ENCODE measurements around the gene SHMT2. TPM values are rescaled to one million over a fixed set of nuclear protein-coding genes. Genes with fewer than 3 reads are reported as not detected.

The SHMT2 gene
- total RNA-seq, 1 experiment from 2014 or later, result 293 TPM

GRCh38 chr12:57196956-57197355 is 32.6 kb upstream of the SHMT2 start:
- no peak for DNase-seq (ENCODE audit: low read depth)

- DNase-seq (ENCODE audit: low read depth), result no peak
Observed at GRCh38 chr12:57198329-57198728, 31.2 kb upstream of the SHMT2 start.

GRCh38 chr12:57199191-57199590 is 30.3 kb upstream of the SHMT2 start:
- DNase-seq (ENCODE audit: low read depth), result no peak

- no peak for DNase-seq (ENCODE audit: low read depth)
Observed at GRCh38 chr12:57200497-57200896, 29.0 kb upstream of the SHMT2 start.

GRCh38 chr12:57201219-57201618 is 28.3 kb upstream of the SHMT2 start:
- no peak for DNase-seq (ENCODE audit: low read depth)

GRCh38 chr12:57201631-57202030 is 27.9 kb upstream of the SHMT2 start:
- DNase-seq (ENCODE audit: low read depth), result no peak

- no peak for DNase-seq (ENCODE audit: low read depth)
Observed at GRCh38 chr12:57202321-57202720, 27.2 kb upstream of the SHMT2 start.

- DNase-seq (ENCODE audit: low read depth), result no peak
Observed at GRCh38 chr12:57203201-57203600, 26.3 kb upstream of the SHMT2 start.

GRCh38 chr12:57203791-57204190 is 25.7 kb upstream of the SHMT2 start:
- no peak for DNase-seq (ENCODE audit: low read depth)

GRCh38 chr12:57204454-57204853 is 25.1 kb upstream of the SHMT2 start:
- DNase-seq (ENCODE audit: low read depth), result no peak

GRCh38 chr12:57205186-57205585 is 24.3 kb upstream of the SHMT2 start:
- no peak for DNase-seq (ENCODE audit: low read depth)

- no peak for DNase-seq (ENCODE audit: low read depth)
Observed at GRCh38 chr12:57205931-57206330, 23.6 kb upstream of the SHMT2 start.

GRCh38 chr12:57207731-57208630 is 21.5 kb upstream of the SHMT2 start:
- no peak for DNase-seq (ENCODE audit: low read depth)

GRCh38 chr12:57208631-57209282 is 20.8 kb upstream of the SHMT2 start:
- DNase-seq (ENCODE audit: low read depth), result no peak

GRCh38 chr12:57209916-57210315 is 19.6 kb upstream of the SHMT2 start:
- DNase-seq (ENCODE audit: low read depth), result no peak

- no peak for DNase-seq (ENCODE audit: low read depth)
Observed at GRCh38 chr12:57210461-57210860, 19.1 kb upstream of the SHMT2 start.

- no peak for DNase-seq (ENCODE audit: low read depth)
Observed at GRCh38 chr12:57210926-57211692, 18.4 kb upstream of the SHMT2 start.

- no peak for DNase-seq (ENCODE audit: low read depth)
Observed at GRCh38 chr12:57211791-57212700, 17.5 kb upstream of the SHMT2 start.

GRCh38 chr12:57212701-57213057 is 16.8 kb upstream of the SHMT2 start:
- no peak for DNase-seq (ENCODE audit: low read depth)

GRCh38 chr12:57213058-57213715 is 16.3 kb upstream of the SHMT2 start:
- peak; percentile 90 for DNase-seq (ENCODE audit: low read depth)

Measured in HT1080 (cell line).